Measurements from ENCODE around the gene SPATA31C2.
"Not testable (repeated sequence)": the region's sequence is repeated elsewhere in the genome, so short reads cannot be mapped to it uniquely, and the experiment has no call there.

Gene SPATA31C2

GRCh38 chr9:88138375-88138774, at the start of gene SPATA31C2:
Gene SPATA31C2, minus strand, starts transcription at chr9:88138475. Its CDS starts 29 bp downstream, at chr9:88138446.
- DNase-seq (ENCODE audit: low spot score), result not testable (repeated sequence)

- no peak for DNase-seq (ENCODE audit: low spot score)
Measured at GRCh38 chr9:88187631-88188030, 49.4 kb upstream of the SPATA31C2 start.

GRCh38 chr9:88186495-88187110, 48.3 kb upstream of the SPATA31C2 start:
- DNase-seq (ENCODE audit: low spot score), result no peak

GRCh38 chr9:88184976-88185375, 46.7 kb upstream of the SPATA31C2 start:
- DNase-seq (ENCODE audit: low spot score), result no peak

GRCh38 chr9:88183798-88184495, 45.7 kb upstream of the SPATA31C2 start:
- no peak for DNase-seq (ENCODE audit: low spot score)

GRCh38 chr9:88182501-88182900, 44.2 kb upstream of the SPATA31C2 start:
- DNase-seq (ENCODE audit: low spot score), result no peak

GRCh38 chr9:88180081-88180765, 41.9 kb upstream of the SPATA31C2 start:
- no peak for DNase-seq (ENCODE audit: low spot score)

- DNase-seq (ENCODE audit: low spot score), result no peak
Measured at GRCh38 chr9:88179062-88179521, 40.8 kb upstream of the SPATA31C2 start.

GRCh38 chr9:88178641-88179040, 40.4 kb upstream of the SPATA31C2 start:
- no peak for DNase-seq (ENCODE audit: low spot score)

GRCh38 chr9:88177371-88177770, 39.1 kb upstream of the SPATA31C2 start:
- DNase-seq (ENCODE audit: low spot score), result no peak

GRCh38 chr9:88174324-88174723, 36.0 kb upstream of the SPATA31C2 start:
- no peak for DNase-seq (ENCODE audit: low spot score)

- peak; percentile 29 for DNase-seq (ENCODE audit: low spot score)
Measured at GRCh38 chr9:88173378-88173999, 35.2 kb upstream of the SPATA31C2 start.

- DNase-seq (ENCODE audit: low spot score), result no peak
Measured at GRCh38 chr9:88169700-88170099, 31.4 kb upstream of the SPATA31C2 start.

GRCh38 chr9:88168564-88168963, 30.3 kb upstream of the SPATA31C2 start:
- DNase-seq (ENCODE audit: low spot score), result no peak

- no peak for DNase-seq (ENCODE audit: low spot score)
Measured at GRCh38 chr9:88166660-88167059, 28.4 kb upstream of the SPATA31C2 start.

GRCh38 chr9:88164850-88165249, 26.6 kb upstream of the SPATA31C2 start:
- no peak for DNase-seq (ENCODE audit: low spot score)

- DNase-seq (ENCODE audit: low spot score), result no peak
Measured at GRCh38 chr9:88161144-88161543, 22.9 kb upstream of the SPATA31C2 start.

GRCh38 chr9:88143957-88144625, 5.8 kb upstream of the SPATA31C2 start:
- DNase-seq (ENCODE audit: low spot score), result no peak

GRCh38 chr9:88143179-88143578, 4.9 kb upstream of the SPATA31C2 start:
- no peak for DNase-seq (ENCODE audit: low spot score)

- not testable (repeated sequence) for DNase-seq (ENCODE audit: low spot score)
Measured at GRCh38 chr9:88133552-88133951, 4.7 kb downstream of the SPATA31C2 start.

GRCh38 chr9:88129556-88129955, 8.7 kb downstream of the SPATA31C2 start:
- DNase-seq (ENCODE audit: low spot score), result not testable (repeated sequence)

GRCh38 chr9:88127700-88128300, 10.5 kb downstream of the SPATA31C2 start:
- not testable (repeated sequence) for DNase-seq (ENCODE audit: low spot score)

Measured in hematopoietic multipotent progenitor cell treated with erythropoietin and hydrocortisone succinate and interleukin-3 and kit ligand, for 17 days (in vitro differentiated cells).